Heart left ventricle (tissue), 13 donors: Measurements from ENCODE around the gene SYK.

ENCODE experiments used
- POLR2A ChIP-seq, 2 donors: fragments of 450-650 bp; IDR thresholded peaks; one replicate each; pipeline ENCODE4 v1.6.1; 2017; ENCODE audit warnings: antibody characterized with exemption in 2 of 2, mild to moderate bottlenecking in 2 of 2, moderate library complexity in 2 of 2
- TF ChIP-seq, protein P1 (sequence below), 12 donors: fragments of 200-600 bp; sonication (generic) in 4 of 12; IDR thresholded peaks; one replicate each; pipeline versions ENCODE4 v1.5.0 to v1.8.0; 2018 to 2022; ENCODE audit warnings: antibody characterized with exemption in 12 of 12, mild to moderate bottlenecking in 5 of 12
- donor health status: ischemic (EF 13 %, LVEDD 7.1; RV severe dilation, severe dysfunction).
- donor health status: DM: no; HTN: yes; CAD: no.
- donor health status: DM: no; HTN: no; CAD: no.
- donor health status: ischemic (EF 25% LVEDD 6.9; RV normal size, moderate dysfunction).
- donor health status: ischemic (EF 25% LVEDD 5.7; RV mildly dilated, moderate dysfunction).
- donor health status: ischemic (EF 35%, LVEDD 5.7; RV mildly dilated, moderate dysfunction).
- donor health status: nonischemic (EF 11% LVEDD 7.7; RV severe dilation, severe dysfunction).
- donor health status: DM: yes; HTN: yes; CAD: no.
- donor health status: PGD.
- donor health status: ischemic (EF 29% LVEDD 5.4; RV normal size, mild dysfunction).
- donor health status: nonischemic (EF 23%, LVEDD 6.1; RV moderate dilation, normal function).

DNA sequence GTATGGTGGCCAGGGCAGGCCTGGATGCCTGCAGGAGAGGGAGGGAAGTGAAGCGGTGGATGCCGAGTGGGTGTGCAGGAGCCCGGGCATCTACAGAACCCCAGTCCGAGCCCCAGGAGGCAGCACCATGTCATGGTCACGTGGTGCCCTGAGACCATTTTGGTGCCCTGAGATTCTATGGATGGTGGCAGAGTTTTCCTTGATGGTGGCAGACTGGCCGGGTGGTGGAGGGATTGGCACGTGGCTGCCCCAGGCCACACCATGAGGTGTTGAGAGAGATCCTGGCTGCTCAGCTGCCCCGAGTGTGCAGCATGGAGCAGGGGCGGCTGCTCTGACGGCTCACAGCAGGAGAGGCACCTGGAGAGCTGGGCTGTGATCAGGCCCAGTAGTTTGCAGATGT is 52.3 kb downstream of the SYK start:
- TF ChIP-seq, protein P1, sequence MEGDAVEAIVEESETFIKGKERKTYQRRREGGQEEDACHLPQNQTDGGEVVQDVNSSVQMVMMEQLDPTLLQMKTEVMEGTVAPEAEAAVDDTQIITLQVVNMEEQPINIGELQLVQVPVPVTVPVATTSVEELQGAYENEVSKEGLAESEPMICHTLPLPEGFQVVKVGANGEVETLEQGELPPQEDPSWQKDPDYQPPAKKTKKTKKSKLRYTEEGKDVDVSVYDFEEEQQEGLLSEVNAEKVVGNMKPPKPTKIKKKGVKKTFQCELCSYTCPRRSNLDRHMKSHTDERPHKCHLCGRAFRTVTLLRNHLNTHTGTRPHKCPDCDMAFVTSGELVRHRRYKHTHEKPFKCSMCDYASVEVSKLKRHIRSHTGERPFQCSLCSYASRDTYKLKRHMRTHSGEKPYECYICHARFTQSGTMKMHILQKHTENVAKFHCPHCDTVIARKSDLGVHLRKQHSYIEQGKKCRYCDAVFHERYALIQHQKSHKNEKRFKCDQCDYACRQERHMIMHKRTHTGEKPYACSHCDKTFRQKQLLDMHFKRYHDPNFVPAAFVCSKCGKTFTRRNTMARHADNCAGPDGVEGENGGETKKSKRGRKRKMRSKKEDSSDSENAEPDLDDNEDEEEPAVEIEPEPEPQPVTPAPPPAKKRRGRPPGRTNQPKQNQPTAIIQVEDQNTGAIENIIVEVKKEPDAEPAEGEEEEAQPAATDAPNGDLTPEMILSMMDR (IDR thresholded peaks at IDR 0.05), result no peak
- no peak for TF ChIP-seq POLR2A (IDR thresholded peaks at IDR 0.05)
